NCI-H82 treated with DMSO at 0.1 percent for 48 hours (cell line): ENCODE data around the gene TAF9.
"Not testable (repeated sequence)": the region's sequence is repeated elsewhere in the genome, so short reads cannot be mapped to it uniquely, and the experiment has no call there.

Experiments
- DNase-seq: peaks from one replicate; lab custom pipeline; 2025; ENCODE audit not compliant: unreplicated experiment; lab: John Stamatoyannopoulos, UW

The TAF9 gene

DNA sequence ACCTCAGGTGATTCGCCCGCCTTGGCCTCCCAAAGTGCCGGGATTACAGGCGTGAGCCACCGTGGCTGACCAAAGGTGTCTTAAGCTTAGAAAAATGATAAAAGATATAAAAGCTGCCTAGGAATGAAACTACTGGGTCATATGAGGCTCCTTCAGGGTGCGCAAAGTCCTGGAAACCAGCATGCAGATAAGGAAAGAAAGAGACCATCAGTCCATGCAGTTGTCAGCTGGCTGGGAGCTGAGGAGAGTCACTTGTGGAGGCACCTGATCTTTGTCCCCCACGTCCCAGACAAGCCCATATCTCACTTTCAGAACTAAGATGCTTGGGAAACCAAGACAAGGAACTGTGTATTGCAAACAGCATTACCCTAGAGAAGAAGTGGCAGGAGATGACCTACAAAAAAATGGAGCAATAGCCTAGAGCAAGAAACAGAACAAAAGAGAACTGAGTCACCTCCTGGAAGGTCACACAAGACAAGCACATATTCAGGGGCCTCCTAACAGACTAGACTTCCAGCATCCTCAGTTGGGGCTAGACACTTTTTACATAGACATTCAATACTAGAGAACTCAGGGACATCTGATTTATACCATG is 33.9 kb downstream of the TAF9 start:
- no peak for DNase-seq

GRCh38 chr5:69334793-69335268 is 34.5 kb downstream of the TAF9 start:
- DNase-seq: peak; percentile 42

DNA sequence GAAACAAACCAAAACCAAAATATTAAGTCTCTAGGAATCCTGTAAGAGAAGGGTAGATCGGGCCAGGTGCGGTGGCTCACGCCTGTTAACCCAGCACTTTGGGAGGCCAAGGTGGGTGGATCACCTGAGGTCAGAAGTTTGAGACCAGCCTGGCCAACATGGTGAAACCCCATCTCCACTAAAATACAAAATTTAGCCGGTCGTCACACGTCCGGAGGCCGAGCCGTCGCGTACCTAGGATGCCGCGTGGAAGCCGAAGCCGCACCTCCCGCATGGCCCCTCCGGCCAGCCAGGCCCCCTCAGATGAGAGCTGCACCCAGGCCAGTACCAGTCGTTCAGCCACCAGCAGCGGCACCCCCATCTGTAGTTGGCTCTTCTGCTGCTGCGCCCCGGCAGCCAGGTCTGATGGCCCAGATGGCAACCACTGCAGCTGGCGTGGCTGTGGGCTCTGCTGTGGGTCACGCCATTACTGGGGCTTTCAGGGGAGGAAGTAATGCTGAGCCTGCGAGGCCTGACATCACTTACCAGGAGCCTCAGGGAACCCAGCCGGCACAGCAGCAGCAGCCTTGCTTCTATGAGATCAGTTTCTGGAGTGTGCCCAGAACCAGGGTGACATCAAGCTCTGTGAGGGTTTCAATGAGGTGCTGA is 35.5 kb downstream of the TAF9 start:
- DNase-seq: not testable (repeated sequence)

- no peak for DNase-seq
Measured at GRCh38 chr5:69331528-69332445, 37.5 kb downstream of the TAF9 start.

DNA sequence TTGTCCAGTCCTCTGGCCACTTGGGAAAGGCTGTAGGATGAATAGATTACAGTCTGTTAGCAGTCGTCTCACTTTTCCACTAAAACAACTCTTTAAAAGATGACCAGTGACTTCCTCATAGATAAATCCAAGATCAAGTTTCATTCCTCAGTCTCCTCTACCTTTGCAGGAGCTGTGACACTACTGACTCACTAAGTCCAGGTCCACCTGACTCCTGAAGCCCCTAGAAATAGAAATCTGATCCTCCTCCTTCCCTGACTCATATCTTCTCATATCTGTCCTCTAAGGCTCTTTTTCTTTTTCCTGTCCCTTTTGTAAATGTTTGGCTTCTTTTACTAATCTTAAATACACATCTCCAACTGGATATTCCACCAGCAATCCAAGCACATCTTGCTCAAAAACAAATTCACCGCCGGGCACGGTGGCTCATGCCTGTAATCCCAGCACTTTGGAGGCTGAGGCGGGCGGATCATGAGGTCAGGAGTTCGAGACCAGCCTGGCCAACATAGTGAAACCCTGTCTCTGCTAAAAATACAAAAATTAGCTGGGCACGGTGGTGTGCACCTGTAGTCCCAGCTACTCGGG is 39.3 kb downstream of the TAF9 start:
- DNase-seq: no peak

- no peak for DNase-seq
Measured at GRCh38 chr5:69326365-69326764, 43.0 kb downstream of the TAF9 start.

- DNase-seq: no peak
Measured at GRCh38 chr5:69317391-69317790, 51.9 kb downstream of the TAF9 start.

GRCh38 chr5:69315972-69316371 is 53.3 kb downstream of the TAF9 start:
- DNase-seq: no peak
